Glutamatergic neuron (in vitro differentiated cells): Measurements from ENCODE around the gene MYF5. TPM values are rescaled to one million over a fixed set of nuclear protein-coding genes. Genes with fewer than 3 reads are reported as not detected.
"Not testable (repeated sequence)": the region's sequence is repeated elsewhere in the genome, so short reads cannot be mapped to it uniquely, and the experiment has no call there.

Experiments
- DNase-seq: peaks from one replicate; pipeline ENCODE4 v3.0.0; 2022
- H3K27ac Mint-ChIP-seq: one replicate; pipeline ENCODE4 v1.8.0; 2020; ENCODE audit warnings: mild to moderate bottlenecking, mixed read lengths, inconsistent platforms; ENCODE audit not compliant: unreplicated experiment
- H3K27me3 Mint-ChIP-seq: one replicate; pipeline ENCODE4 v1.8.0; 2020; ENCODE audit warnings: mild to moderate bottlenecking, moderate library complexity, mixed read lengths, inconsistent platforms; ENCODE audit not compliant: unreplicated experiment
- H3K36me3 Mint-ChIP-seq: one replicate; pipeline ENCODE4 v1.8.0; 2020; ENCODE audit warnings: mild to moderate bottlenecking, mixed read lengths, inconsistent platforms; ENCODE audit not compliant: unreplicated experiment
- H3K4me1 Mint-ChIP-seq: one replicate; pipeline ENCODE4 v1.8.0; 2020; ENCODE audit warnings: mild to moderate bottlenecking, low read depth, mixed read lengths, inconsistent platforms; ENCODE audit not compliant: unreplicated experiment
- H3K4me3 Mint-ChIP-seq: one replicate; pipeline ENCODE4 v1.8.0; 2020; ENCODE audit warnings: mild to moderate bottlenecking, mixed read lengths, inconsistent platforms; ENCODE audit not compliant: unreplicated experiment
- H3K9me3 Mint-ChIP-seq: one replicate; pipeline ENCODE4 v1.8.0; 2020; ENCODE audit warnings: mild to moderate bottlenecking, moderate library complexity, mixed read lengths, inconsistent platforms; ENCODE audit not compliant: unreplicated experiment
- long read RNA-seq: library from polyadenylated mRNA; unstranded; transcript quantifications from one replicate; pipeline ENCODE4 v2.0.0, GENCODE V29; 2020; ENCODE audit not compliant: unreplicated experiment
- total RNA-seq: library from RNA; stranded (reverse); fragmentation: NEBNext Ultra II Directional; extraction: Animal tissue kit (Norgen Biotek cat#: 25700); gene quantifications from one replicate; pipeline ENCODE4 v1.2.1, GENCODE V29; 2021; ENCODE audit not compliant: unreplicated experiment
- TF ChIP-seq, protein P1 (sequence below): fragments of 200-600 bp; sonication (generic); IDR thresholded peaks from one replicate; pipeline ENCODE4 v1.5.0; 2021; ENCODE audit not compliant: partially characterized antibody, unreplicated experiment

Gene MYF5
- not detected for total RNA-seq
- long read RNA-seq: 0 reads

GRCh38 chr12:80716696-80717469 is at the start of gene MYF5:
Gene MYF5, plus strand, starts transcription at chr12:80716912. Its CDS starts 152 bp downstream, at chr12:80717064.
- Mint-ChIP-seq H3K27me3 (peaks cover 3% of the 10 kb centered on the region), H3K4me3 (no peak within 1 kb of the TSS), H3K4me1 (peaks cover 4% of the 10 kb centered on the region)

DNA sequence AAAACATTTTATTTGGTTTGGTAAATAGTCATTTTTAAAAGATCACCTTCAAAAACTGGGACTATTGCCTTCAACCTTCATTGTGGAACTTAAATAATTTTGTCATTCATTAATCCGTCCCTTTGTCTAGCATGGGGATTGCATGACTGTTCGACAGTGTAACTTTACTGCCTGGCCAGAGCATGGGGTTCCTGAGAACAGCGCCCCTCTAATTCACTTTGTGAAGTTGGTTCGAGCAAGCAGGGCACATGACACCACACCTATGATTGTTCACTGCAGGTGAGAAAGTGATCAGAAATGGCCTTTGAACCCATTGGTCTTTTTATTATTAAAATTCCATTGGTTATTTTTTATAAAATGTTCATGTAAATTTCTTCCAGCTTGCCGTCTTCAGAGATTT is 46.5 kb upstream of the MYF5 start:
- H3K4me1 Mint-ChIP-seq: no peaks in the 10 kb centered on the region
- H3K27ac Mint-ChIP-seq: no peak overlapping the region
- H3K36me3 Mint-ChIP-seq: no peaks in the 10 kb centered on the region
- H3K4me3 Mint-ChIP-seq: no peak overlapping the region
- TF ChIP-seq, protein P1, sequence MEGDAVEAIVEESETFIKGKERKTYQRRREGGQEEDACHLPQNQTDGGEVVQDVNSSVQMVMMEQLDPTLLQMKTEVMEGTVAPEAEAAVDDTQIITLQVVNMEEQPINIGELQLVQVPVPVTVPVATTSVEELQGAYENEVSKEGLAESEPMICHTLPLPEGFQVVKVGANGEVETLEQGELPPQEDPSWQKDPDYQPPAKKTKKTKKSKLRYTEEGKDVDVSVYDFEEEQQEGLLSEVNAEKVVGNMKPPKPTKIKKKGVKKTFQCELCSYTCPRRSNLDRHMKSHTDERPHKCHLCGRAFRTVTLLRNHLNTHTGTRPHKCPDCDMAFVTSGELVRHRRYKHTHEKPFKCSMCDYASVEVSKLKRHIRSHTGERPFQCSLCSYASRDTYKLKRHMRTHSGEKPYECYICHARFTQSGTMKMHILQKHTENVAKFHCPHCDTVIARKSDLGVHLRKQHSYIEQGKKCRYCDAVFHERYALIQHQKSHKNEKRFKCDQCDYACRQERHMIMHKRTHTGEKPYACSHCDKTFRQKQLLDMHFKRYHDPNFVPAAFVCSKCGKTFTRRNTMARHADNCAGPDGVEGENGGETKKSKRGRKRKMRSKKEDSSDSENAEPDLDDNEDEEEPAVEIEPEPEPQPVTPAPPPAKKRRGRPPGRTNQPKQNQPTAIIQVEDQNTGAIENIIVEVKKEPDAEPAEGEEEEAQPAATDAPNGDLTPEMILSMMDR: no peak
- DNase-seq: no peak
- H3K27me3 Mint-ChIP-seq: peaks cover 1% of the 10 kb centered on the region
- H3K9me3 Mint-ChIP-seq: no peaks in the 10 kb centered on the region

More at GRCh38 chr12:80716696-80717469, at the start of gene MYF5:
- H3K36me3 Mint-ChIP-seq: no peaks in the 10 kb centered on the region
- TF ChIP-seq, protein P1: no peak
- H3K9me3 Mint-ChIP-seq: no peaks in the 10 kb centered on the region
- DNase-seq: no peak
- H3K27ac Mint-ChIP-seq: no peak within 1 kb of the TSS

DNA sequence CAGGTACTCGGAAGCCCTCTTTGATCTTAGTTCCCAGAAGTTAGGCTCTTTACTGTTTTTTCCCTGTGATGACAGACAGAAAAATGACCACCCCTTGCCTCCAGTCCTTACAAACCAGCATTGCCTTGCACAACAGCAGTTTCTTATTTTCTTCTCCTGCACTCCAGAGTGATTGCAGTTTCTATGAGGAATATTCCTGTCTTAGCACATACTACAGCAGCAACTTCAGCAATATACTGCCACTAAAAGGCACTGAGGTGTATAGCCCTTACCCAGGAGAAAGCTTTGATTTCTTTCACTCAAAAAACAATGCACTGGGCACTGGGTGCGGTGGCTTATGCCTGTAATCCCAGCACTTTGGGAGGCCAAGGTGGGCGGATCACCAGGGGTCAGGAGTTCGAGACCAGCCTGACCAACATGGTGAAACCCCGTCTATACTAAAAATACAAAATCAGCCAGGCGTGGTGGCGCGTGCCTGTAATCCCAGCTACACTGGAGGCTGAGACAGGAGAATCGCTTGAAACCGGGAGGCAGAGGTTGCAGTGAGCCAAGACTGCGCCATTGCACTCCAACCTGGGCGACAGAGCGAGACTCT is 40.6 kb upstream of the MYF5 start:
- not testable (repeated sequence) for H3K27ac Mint-ChIP-seq, H3K9me3 Mint-ChIP-seq, H3K4me3 Mint-ChIP-seq, DNase-seq, H3K36me3 Mint-ChIP-seq, H3K4me1 Mint-ChIP-seq, H3K27me3 Mint-ChIP-seq

GRCh38 chr12:80676856-80677255 is 39.9 kb upstream of the MYF5 start:
- no peaks in the 10 kb centered on the region for H3K9me3 Mint-ChIP-seq

GRCh38 chr12:80677994-80678393 is 38.7 kb upstream of the MYF5 start:
- Mint-ChIP-seq H3K36me3 (no peaks in the 10 kb centered on the region), H3K27me3 (no peaks in the 10 kb centered on the region), H3K9me3 (no peaks in the 10 kb centered on the region), H3K4me3 (no peak overlapping the region), H3K4me1 (no peaks in the 10 kb centered on the region), H3K27ac (no peak overlapping the region)
- DNase-seq: no peak
- TF ChIP-seq, protein P1: no peak

More at GRCh38 chr12:80676856-80677255, 39.9 kb upstream of the MYF5 start:
- Mint-ChIP-seq H3K36me3 (no peaks in the 10 kb centered on the region), H3K4me1 (no peaks in the 10 kb centered on the region), H3K27me3 (peaks cover under 1% of the 10 kb centered on the region), H3K4me3 (no peak overlapping the region), H3K27ac (no peak overlapping the region)
- no peak for DNase-seq
- TF ChIP-seq, protein P1: no peak
